DND-41 (cell line): ENCODE measurements around the gene ACP5.
A peak's percentile ranks its signal among the peaks of the same experiment; 100 is the strongest.

Experiments
- ATAC-seq: fragments of 200-7000 bp; cut with Tn5 transposase; 3 replicates; pipeline ENCODE4 v1.9.1; 2021; ENCODE audit warnings: low read depth; ENCODE audit not compliant: insufficient read depth
- DNase-seq: peaks from one replicate; pipeline ENCODE4 v3.0.0-alpha.2; 2020
- H2AFZ ChIP-seq: 2 replicates; pipeline ENCODE4 v1.6.0; 2012; ENCODE audit warnings: low read depth, low read length
- H3K27ac ChIP-seq: 2 replicates; pipeline ENCODE4 v1.5.1; 2012; ENCODE audit warnings: low read length, inconsistent platforms
- H3K27me3 ChIP-seq: fragments of 200-600 bp; sonication (generic); 2 replicates; pipeline ENCODE4 v1.6.0; 2012; ENCODE audit warnings: low read length, mild to moderate bottlenecking, inconsistent platforms; ENCODE audit not compliant: insufficient read depth, poor library complexity
- H3K36me3 ChIP-seq: 2 replicates; pipeline ENCODE4 v1.5.1; 2012; ENCODE audit warnings: low read length, inconsistent platforms; ENCODE audit not compliant: insufficient read depth
- H3K4me1 ChIP-seq: 2 replicates; pipeline ENCODE4 v1.5.1; 2012; ENCODE audit warnings: mild to moderate bottlenecking, low read length; ENCODE audit not compliant: insufficient read depth
- H3K4me2 ChIP-seq: 2 replicates; pipeline ENCODE4 v1.6.0; 2012; ENCODE audit warnings: mild to moderate bottlenecking, moderate library complexity, low read length, inconsistent platforms; ENCODE audit not compliant: insufficient read depth
- H3K4me3 ChIP-seq, 2 experiments: fragments of 200-600 bp in 1 of 2; shearing (Covaris generic) in 1 of 2; 2 replicates each; pipeline ENCODE4 v1.5.1; 2012 to 2016; ENCODE audit warnings: inconsistent platforms in 2 of 2, low read length in 2 of 2, mild to moderate bottlenecking in 2 of 2, low read depth in 1 of 2, moderate library complexity in 1 of 2
- H3K79me2 ChIP-seq: 2 replicates; pipeline ENCODE4 v1.6.0; 2012; ENCODE audit warnings: low read length, inconsistent platforms; ENCODE audit not compliant: insufficient read depth
- H3K9ac ChIP-seq: 2 replicates; pipeline ENCODE4 v1.6.0; 2012; ENCODE audit warnings: low read depth, mild to moderate bottlenecking, inconsistent platforms, low read length, moderate library complexity
- H3K9me3 ChIP-seq: 2 replicates; pipeline ENCODE4 v1.5.1; 2012; ENCODE audit warnings: low read length, moderate library complexity, mild to moderate bottlenecking, inconsistent platforms; ENCODE audit not compliant: insufficient read depth, severe bottlenecking
- H4K20me1 ChIP-seq: 2 replicates; pipeline ENCODE4 v1.6.0; 2012; ENCODE audit warnings: low read length; ENCODE audit not compliant: insufficient read depth
- CTCF ChIP-seq: IDR thresholded peaks from 2 replicates; pipeline ENCODE4 v1.5.1; 2012; ENCODE audit warnings: borderline replicate concordance, low read length, moderate library complexity, mild to moderate bottlenecking; ENCODE audit not compliant: poor library complexity, severe bottlenecking; ENCODE audit errors: extremely low read depth
- EZH2 ChIP-seq: IDR thresholded peaks from 3 replicates; pipeline ENCODE4 v1.6.1; 2012; ENCODE audit warnings: borderline replicate concordance, low read depth, mild to moderate bottlenecking, moderate library complexity, low read length, inconsistent platforms; ENCODE audit not compliant: severe bottlenecking

Gene ACP5

GRCh38 chr19:11620553-11620952, 43.1 kb upstream of the ACP5 start:
- no peak overlapping the region for H3K9ac ChIP-seq
- no peaks in the 10 kb centered on the region for H3K27me3 ChIP-seq
- H3K4me2 ChIP-seq = no peak overlapping the region
- H4K20me1 ChIP-seq = peaks cover 5% of the 10 kb centered on the region
- H2AFZ ChIP-seq = no peak overlapping the region
- H3K27ac ChIP-seq = no peak overlapping the region
- peaks cover 54% of the 10 kb centered on the region for H3K36me3 ChIP-seq
- no peak for ATAC-seq
- H3K4me3 ChIP-seq = no peak overlapping the region
- no peak for DNase-seq
- H3K9me3 ChIP-seq = no peaks in the 10 kb centered on the region
- H3K79me2 ChIP-seq = no peaks in the 10 kb centered on the region
- no peak for TF ChIP-seq EZH2
- TF ChIP-seq CTCF = no peak
- peaks cover 18% of the 10 kb centered on the region for H3K4me1 ChIP-seq

GRCh38 chr19:11617180-11618062, 40.0 kb upstream of the ACP5 start:
- Histone ChIP-seq H3K9ac (no peak overlapping the region), H2AFZ (no peak overlapping the region), H4K20me1 (peaks cover 8% of the 10 kb centered on the region), H3K79me2 (peaks cover 15% of the 10 kb centered on the region), H3K27me3 (no peaks in the 10 kb centered on the region), H3K9me3 (no peaks in the 10 kb centered on the region), H3K4me1 (no peaks in the 10 kb centered on the region), H3K4me3 (no peak overlapping the region), H3K4me2 (no peak overlapping the region), H3K36me3 (peaks cover 70% of the 10 kb centered on the region), H3K27ac (no peak overlapping the region)
- no peak for DNase-seq
- TF ChIP-seq CTCF (no peak), EZH2 (no peak)
- ATAC-seq = no peak

GRCh38 chr19:11612816-11613511, 35.5 kb upstream of the ACP5 start:
- Histone ChIP-seq H3K4me2 (no peak overlapping the region), H3K9ac (no peak overlapping the region), H4K20me1 (peaks cover 6% of the 10 kb centered on the region; the same call in 1 of the 2 replicates), H3K36me3 (peaks cover 41% of the 10 kb centered on the region), H3K4me1 (no peaks in the 10 kb centered on the region), H3K9me3 (no peaks in the 10 kb centered on the region), H3K27ac (no peak overlapping the region), H3K4me3 (no peak overlapping the region), H3K79me2 (peaks cover 47% of the 10 kb centered on the region), H2AFZ (no peak overlapping the region), H3K27me3 (no peaks in the 10 kb centered on the region)
- TF ChIP-seq CTCF = peak; percentile 53
- TF ChIP-seq EZH2 = no peak
- DNase-seq = no peak
- peak; percentile 52; the same call in 1 of the 3 replicates for ATAC-seq
